Glutamatergic neuron (in vitro differentiated cells): ENCODE results near the gene CREBBP. TPM values are rescaled to one million over a fixed set of nuclear protein-coding genes. Genes with fewer than 3 reads are reported as not detected.
A peak's percentile ranks its signal among the peaks of the same experiment; 100 is the strongest.
"Not testable (repeated sequence)": the region's sequence is repeated elsewhere in the genome, so short reads cannot be mapped to it uniquely, and the experiment has no call there.

ENCODE experiments used
- DNase-seq: peaks from one replicate; pipeline ENCODE4 v3.0.0; 2022
- H3K27ac Mint-ChIP-seq: one replicate; pipeline ENCODE4 v1.8.0; 2020; ENCODE audit warnings: mild to moderate bottlenecking, mixed read lengths, inconsistent platforms; ENCODE audit not compliant: unreplicated experiment
- H3K27me3 Mint-ChIP-seq: one replicate; pipeline ENCODE4 v1.8.0; 2020; ENCODE audit warnings: mild to moderate bottlenecking, moderate library complexity, mixed read lengths, inconsistent platforms; ENCODE audit not compliant: unreplicated experiment
- H3K36me3 Mint-ChIP-seq: one replicate; pipeline ENCODE4 v1.8.0; 2020; ENCODE audit warnings: mild to moderate bottlenecking, mixed read lengths, inconsistent platforms; ENCODE audit not compliant: unreplicated experiment
- H3K4me1 Mint-ChIP-seq: one replicate; pipeline ENCODE4 v1.8.0; 2020; ENCODE audit warnings: mild to moderate bottlenecking, low read depth, mixed read lengths, inconsistent platforms; ENCODE audit not compliant: unreplicated experiment
- H3K4me3 Mint-ChIP-seq: one replicate; pipeline ENCODE4 v1.8.0; 2020; ENCODE audit warnings: mild to moderate bottlenecking, mixed read lengths, inconsistent platforms; ENCODE audit not compliant: unreplicated experiment
- H3K9me3 Mint-ChIP-seq: one replicate; pipeline ENCODE4 v1.8.0; 2020; ENCODE audit warnings: mild to moderate bottlenecking, moderate library complexity, mixed read lengths, inconsistent platforms; ENCODE audit not compliant: unreplicated experiment
- long read RNA-seq: library from polyadenylated mRNA; unstranded; transcript quantifications from one replicate; pipeline ENCODE4 v2.0.0, GENCODE V29; 2020; ENCODE audit not compliant: unreplicated experiment
- total RNA-seq: library from RNA; stranded (reverse); fragmentation: NEBNext Ultra II Directional; extraction: Animal tissue kit (Norgen Biotek cat#: 25700); gene quantifications from one replicate; pipeline ENCODE4 v1.2.1, GENCODE V29; 2021; ENCODE audit not compliant: unreplicated experiment
- TF ChIP-seq, protein P1 (sequence below): fragments of 200-600 bp; sonication (generic); IDR thresholded peaks from one replicate; pipeline ENCODE4 v1.5.0; 2021; ENCODE audit not compliant: partially characterized antibody, unreplicated experiment

Gene CREBBP
- 96.9 TPM for total RNA-seq
- long read RNA-seq, partial matches to known transcripts = 3 of 4 reads
- long read RNA-seq, other reads (novel, unspliced or antisense) = 1 of 4 reads

DNA sequence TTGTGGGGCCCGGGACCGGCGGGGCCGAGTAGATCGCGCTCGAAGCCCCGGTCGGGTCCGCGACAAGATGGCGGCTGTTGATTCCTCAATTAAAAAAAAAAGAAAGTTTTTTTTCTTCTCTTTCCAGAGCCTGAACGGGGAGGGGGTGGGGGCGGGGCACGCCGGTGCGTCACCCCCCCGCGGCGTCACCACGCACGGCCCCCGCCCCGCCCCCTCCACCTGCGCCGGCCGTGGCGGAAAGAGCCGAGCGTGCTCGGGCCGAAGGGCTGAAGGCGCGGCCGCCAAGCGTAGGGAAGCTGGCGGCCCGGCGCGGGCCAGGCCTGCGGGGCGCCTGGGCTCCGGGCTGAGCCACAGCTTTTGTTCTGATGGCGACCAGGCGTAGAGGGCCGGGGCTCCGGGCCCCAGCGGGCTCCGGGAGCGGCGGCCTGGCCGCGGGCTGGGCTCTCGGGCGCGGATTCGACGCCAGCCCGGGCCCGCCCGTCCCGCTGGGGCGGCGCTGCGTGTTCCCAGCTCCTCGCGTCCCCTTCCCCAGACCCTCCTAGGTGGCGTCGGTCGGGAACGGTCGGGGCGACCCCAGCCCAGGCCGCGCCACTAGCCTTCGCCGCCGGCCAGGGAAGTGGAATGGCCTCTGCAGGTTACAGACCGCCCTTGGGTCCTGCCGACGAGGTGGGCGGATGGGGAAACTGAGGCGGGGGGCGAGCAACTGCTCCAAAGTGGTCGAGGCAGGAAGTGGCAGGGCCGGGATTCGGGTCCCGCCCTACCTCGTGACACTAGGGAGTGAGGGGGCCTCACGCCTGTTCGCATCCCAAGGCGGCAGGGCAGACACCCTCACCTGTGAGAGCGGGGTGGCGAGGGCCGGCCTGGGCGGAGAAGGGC, at the start of gene CREBBP:
Gene CREBBP (minus strand): TSS at position 91 of the 876 bp plus-strand sequence. CDS start 797 bp downstream, outside the sequence.
- peak; percentile 91 for DNase-seq
- Mint-ChIP-seq H3K9me3 (peaks cover 9% of the 10 kb centered on the region), H3K27me3 (peaks cover 13% of the 10 kb centered on the region), H3K4me3 (peak within 1 kb of the TSS; percentile 83), H3K27ac (no peak within 1 kb of the TSS), H3K4me1 (peaks cover 31% of the 10 kb centered on the region), H3K36me3 (peaks cover 5% of the 10 kb centered on the region)
- TF ChIP-seq, protein P1, sequence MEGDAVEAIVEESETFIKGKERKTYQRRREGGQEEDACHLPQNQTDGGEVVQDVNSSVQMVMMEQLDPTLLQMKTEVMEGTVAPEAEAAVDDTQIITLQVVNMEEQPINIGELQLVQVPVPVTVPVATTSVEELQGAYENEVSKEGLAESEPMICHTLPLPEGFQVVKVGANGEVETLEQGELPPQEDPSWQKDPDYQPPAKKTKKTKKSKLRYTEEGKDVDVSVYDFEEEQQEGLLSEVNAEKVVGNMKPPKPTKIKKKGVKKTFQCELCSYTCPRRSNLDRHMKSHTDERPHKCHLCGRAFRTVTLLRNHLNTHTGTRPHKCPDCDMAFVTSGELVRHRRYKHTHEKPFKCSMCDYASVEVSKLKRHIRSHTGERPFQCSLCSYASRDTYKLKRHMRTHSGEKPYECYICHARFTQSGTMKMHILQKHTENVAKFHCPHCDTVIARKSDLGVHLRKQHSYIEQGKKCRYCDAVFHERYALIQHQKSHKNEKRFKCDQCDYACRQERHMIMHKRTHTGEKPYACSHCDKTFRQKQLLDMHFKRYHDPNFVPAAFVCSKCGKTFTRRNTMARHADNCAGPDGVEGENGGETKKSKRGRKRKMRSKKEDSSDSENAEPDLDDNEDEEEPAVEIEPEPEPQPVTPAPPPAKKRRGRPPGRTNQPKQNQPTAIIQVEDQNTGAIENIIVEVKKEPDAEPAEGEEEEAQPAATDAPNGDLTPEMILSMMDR = no peak

DNA sequence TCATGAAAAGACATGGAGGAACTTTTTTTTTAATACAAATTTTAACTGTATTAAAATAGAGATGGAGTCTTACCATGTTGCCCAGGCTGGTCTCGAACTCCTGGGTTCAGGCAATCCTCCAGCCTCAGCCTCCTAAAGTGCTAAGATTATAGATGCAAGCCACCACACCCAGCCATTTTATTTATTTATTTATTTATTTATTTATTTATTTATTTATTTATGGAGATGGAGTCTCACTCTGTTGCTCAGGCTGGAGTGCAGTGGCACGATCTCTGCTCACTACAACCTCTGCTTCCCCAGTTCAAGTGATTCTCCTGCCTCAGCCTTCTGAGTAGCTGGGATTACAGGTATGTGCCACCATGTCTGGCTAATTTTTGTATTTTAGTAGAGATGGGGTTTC, 46.6 kb upstream of the CREBBP start:
- H3K27me3 Mint-ChIP-seq, H3K4me3 Mint-ChIP-seq, H3K27ac Mint-ChIP-seq, H3K9me3 Mint-ChIP-seq, H3K36me3 Mint-ChIP-seq, DNase-seq, H3K4me1 Mint-ChIP-seq: not testable (repeated sequence)

DNA sequence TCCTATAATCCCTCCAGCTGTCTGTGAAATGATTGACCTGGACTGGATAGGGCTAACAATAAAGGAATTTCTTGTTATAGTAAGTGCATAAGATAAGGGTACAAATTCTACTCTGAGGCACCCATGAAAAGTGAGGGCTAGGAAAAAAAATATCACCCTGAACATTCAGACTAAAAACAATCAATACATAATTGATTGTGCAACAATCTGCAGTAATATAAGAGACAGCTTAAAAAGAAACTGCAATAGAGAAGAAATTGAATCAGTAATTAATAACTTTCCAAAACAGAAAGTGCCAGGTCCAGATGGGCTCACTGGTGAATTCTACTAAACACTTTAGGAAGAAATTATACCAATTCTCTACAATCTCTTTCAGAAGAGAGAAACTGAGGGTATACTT, 44.2 kb upstream of the CREBBP start:
- DNase-seq = no peak
- no peak overlapping the region for H3K27ac Mint-ChIP-seq
- peaks cover 8% of the 10 kb centered on the region for H3K36me3 Mint-ChIP-seq
- H3K4me3 Mint-ChIP-seq = no peak overlapping the region
- H3K4me1 Mint-ChIP-seq = peaks cover 2% of the 10 kb centered on the region
- H3K27me3 Mint-ChIP-seq = peaks cover 2% of the 10 kb centered on the region
- TF ChIP-seq, protein P1 = no peak
- peaks cover 9% of the 10 kb centered on the region for H3K9me3 Mint-ChIP-seq

DNA sequence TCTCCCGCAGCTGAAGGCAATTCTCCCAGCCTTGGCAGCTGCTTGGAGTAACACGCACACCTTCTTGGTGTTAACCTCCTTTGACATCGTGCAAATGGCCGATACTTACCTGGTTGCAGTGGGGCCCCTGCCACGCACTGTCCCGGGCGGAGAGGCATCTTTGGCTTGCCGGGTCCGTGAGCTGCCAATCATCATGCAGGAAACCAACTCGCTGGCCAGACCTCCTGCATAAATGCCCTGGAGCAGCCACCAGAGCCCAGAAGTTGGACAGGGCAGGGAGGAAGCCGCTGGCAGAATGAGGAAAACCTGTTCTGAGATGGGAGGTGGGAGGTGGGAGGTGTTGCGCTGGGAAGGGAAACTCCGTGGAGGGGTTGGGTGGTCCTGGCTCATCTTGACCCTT, 41.7 kb upstream of the CREBBP start:
- Mint-ChIP-seq H3K36me3 (peaks cover 20% of the 10 kb centered on the region), H3K9me3 (peaks cover 16% of the 10 kb centered on the region), H3K4me3 (no peak overlapping the region), H3K4me1 (peaks cover 2% of the 10 kb centered on the region), H3K27me3 (peaks cover 2% of the 10 kb centered on the region), H3K27ac (no peak overlapping the region)
- TF ChIP-seq, protein P1 = no peak
- DNase-seq = no peak

DNA sequence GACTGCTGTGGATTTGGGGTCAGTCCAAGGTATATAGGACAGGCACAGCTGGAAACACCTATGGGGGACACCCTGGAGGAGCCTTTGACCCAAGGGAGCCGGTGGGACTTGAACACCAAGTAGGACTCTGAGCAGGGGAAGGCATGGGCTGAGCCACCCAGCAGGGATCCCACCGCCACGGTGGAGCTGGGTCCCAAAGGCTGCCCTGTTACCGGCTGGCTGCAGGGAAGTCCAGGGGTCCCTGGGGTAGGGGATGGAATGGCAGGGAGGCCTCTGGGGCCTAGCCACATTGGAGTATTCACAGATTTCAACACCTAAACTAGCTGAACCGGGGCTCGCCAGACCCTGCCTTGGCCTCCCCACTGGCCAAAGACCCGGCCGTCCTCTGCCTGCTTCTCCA, 39.7 kb upstream of the CREBBP start:
- H3K27me3 Mint-ChIP-seq = peaks cover 2% of the 10 kb centered on the region
- H3K9me3 Mint-ChIP-seq = peaks cover 21% of the 10 kb centered on the region
- H3K27ac Mint-ChIP-seq = no peak overlapping the region
- H3K36me3 Mint-ChIP-seq = peaks cover 20% of the 10 kb centered on the region
- H3K4me1 Mint-ChIP-seq = no peaks in the 10 kb centered on the region
- TF ChIP-seq, protein P1 = no peak
- no peak overlapping the region for H3K4me3 Mint-ChIP-seq
- no peak for DNase-seq
